Gastroesophageal sphincter (tissue), 4 donors: ENCODE data around the gene SP5. TPM values are rescaled to one million over a fixed set of nuclear protein-coding genes. Genes with fewer than 3 reads are reported as not detected.

Experiments used
- ATAC-seq: fragments of 150-250 bp; one replicate; pipeline ENCODE4 v1.9.1; 2016; ENCODE audit warnings: mild to moderate bottlenecking, moderate library complexity
- H3K27ac ChIP-seq, 4 donors: fragments of 200-600 bp; sonication (generic) in 3 of 4; 1 replicate in 3 of 4; 2 replicates in 1 of 4; pipeline ENCODE4 v1.5.1; 2016 to 2019
- H3K27me3 ChIP-seq: fragments of 200-600 bp; sonication (generic); one replicate; pipeline ENCODE4 v1.5.1; 2019
- H3K36me3 ChIP-seq, 2 donors: fragments of 200-600 bp; sonication (generic); one replicate each; pipeline ENCODE4 v1.5.1; 2019; ENCODE audit warnings: control low read depth in 1 of 2
- H3K4me1 ChIP-seq, 3 donors: fragments of 200-600 bp; sonication (generic); 1 replicate in 2 of 3; 2 replicates in 1 of 3; pipeline ENCODE4 v1.5.1; 2016 to 2019; ENCODE audit warnings: control low read depth in 2 of 3
- H3K4me3 ChIP-seq, 2 donors: fragments of 200-600 bp; sonication (generic); one replicate each; pipeline ENCODE4 v1.5.1; 2019; ENCODE audit warnings: mild to moderate bottlenecking in 1 of 2, moderate library complexity in 1 of 2
- H3K9me3 ChIP-seq, 3 donors: fragments of 200-600 bp; sonication (generic); one replicate each; pipeline ENCODE4 v1.5.1; 2017 to 2019; ENCODE audit warnings: control low read depth in 2 of 3
- EP300 ChIP-seq: sonication (generic); formaldehyde crosslinking; IDR thresholded peaks from one replicate; pipeline ENCODE4 v1.6.1; 2017; ENCODE audit warnings: antibody characterized with exemption, mild to moderate bottlenecking
- POLR2A ChIP-seq, 2 donors: fragments of 450-650 bp; IDR thresholded peaks; one replicate each; pipeline ENCODE4 v1.6.1; 2017; ENCODE audit warnings: antibody characterized with exemption in 2 of 2, mild to moderate bottlenecking in 2 of 2, moderate library complexity in 1 of 2
- POLR2AphosphoS5 ChIP-seq: sonication (generic); formaldehyde crosslinking; IDR thresholded peaks from one replicate; pipeline ENCODE4 v1.6.1; 2017; ENCODE audit warnings: antibody characterized with exemption
- WGBS, 2 donors: methylation state at CpG; one replicate each; pipeline ENCODE4 v1.1.5; 2018; ENCODE audit warnings: low coverage in 1 of 2; 5-methylcytosine and 5-hydroxymethylcytosine counted together
- total RNA-seq, 4 donors: library from RNA; depleted of rRNA; stranded (reverse); fragments of >200 nt; gene quantifications; one replicate each; pipeline ENCODE4 v1.1.0, GENCODE V29; 2016
- TF ChIP-seq, protein P1 (sequence below), 4 experiments: fragments of 200-600 bp in 2 of 4; fragments of 450-650 bp in 2 of 4; sonication (generic) in 1 of 4; IDR thresholded peaks; one replicate each; pipeline ENCODE4 v1.5.1; 2017 to 2019; ENCODE audit warnings: antibody characterized with exemption in 4 of 4, mild to moderate bottlenecking in 2 of 4, moderate library complexity in 2 of 4

The SP5 gene
- total RNA-seq, 4 donors from 2014 or later = 0.13 to 0.92 (median 0.39) TPM; not detected in 1

DNA sequence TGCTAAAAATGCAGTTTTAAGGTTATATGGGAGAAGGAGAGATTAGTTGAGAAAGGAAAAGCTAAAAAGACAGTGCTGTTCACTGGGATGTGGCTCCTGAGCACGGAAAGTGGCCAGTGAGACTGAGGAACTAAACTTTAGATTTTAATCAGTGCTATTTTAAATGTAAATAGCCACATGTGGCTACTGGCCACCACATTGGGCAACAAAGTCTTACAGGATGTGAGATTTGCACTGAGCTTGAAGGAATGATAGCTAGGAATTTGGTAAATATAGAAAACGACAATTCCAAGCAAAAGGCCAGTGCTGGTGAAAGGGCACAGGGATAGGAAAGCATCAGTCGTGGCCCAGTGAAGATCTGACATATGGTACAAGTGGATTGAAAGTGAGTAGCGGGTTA lies 14.1 kb upstream of the SP5 start:
- no peaks in the 10 kb centered on the region for H3K36me3 ChIP-seq
- peaks cover 0 to 11% (median 0%) of the 10 kb centered on the region in 3 donors for H3K9me3 ChIP-seq
- H3K4me3 ChIP-seq = no peak overlapping the region
- H3K4me1 ChIP-seq = no peaks in the 10 kb centered on the region
- no peak overlapping the region for H3K27ac ChIP-seq
- peaks cover 26% of the 10 kb centered on the region for H3K27me3 ChIP-seq
- 84 to 96% methylated on average over 4 of the region's 4 CpGs for WGBS, 2 donors
- no peak for ATAC-seq
- TF ChIP-seq, protein P1, sequence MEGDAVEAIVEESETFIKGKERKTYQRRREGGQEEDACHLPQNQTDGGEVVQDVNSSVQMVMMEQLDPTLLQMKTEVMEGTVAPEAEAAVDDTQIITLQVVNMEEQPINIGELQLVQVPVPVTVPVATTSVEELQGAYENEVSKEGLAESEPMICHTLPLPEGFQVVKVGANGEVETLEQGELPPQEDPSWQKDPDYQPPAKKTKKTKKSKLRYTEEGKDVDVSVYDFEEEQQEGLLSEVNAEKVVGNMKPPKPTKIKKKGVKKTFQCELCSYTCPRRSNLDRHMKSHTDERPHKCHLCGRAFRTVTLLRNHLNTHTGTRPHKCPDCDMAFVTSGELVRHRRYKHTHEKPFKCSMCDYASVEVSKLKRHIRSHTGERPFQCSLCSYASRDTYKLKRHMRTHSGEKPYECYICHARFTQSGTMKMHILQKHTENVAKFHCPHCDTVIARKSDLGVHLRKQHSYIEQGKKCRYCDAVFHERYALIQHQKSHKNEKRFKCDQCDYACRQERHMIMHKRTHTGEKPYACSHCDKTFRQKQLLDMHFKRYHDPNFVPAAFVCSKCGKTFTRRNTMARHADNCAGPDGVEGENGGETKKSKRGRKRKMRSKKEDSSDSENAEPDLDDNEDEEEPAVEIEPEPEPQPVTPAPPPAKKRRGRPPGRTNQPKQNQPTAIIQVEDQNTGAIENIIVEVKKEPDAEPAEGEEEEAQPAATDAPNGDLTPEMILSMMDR (IDR thresholded peaks at IDR 0.05) = no peak
- no peak for TF ChIP-seq EP300
- TF ChIP-seq POLR2AphosphoS5 = no peak
- TF ChIP-seq POLR2A (IDR thresholded peaks at IDR 0.05) = no peak

DNA sequence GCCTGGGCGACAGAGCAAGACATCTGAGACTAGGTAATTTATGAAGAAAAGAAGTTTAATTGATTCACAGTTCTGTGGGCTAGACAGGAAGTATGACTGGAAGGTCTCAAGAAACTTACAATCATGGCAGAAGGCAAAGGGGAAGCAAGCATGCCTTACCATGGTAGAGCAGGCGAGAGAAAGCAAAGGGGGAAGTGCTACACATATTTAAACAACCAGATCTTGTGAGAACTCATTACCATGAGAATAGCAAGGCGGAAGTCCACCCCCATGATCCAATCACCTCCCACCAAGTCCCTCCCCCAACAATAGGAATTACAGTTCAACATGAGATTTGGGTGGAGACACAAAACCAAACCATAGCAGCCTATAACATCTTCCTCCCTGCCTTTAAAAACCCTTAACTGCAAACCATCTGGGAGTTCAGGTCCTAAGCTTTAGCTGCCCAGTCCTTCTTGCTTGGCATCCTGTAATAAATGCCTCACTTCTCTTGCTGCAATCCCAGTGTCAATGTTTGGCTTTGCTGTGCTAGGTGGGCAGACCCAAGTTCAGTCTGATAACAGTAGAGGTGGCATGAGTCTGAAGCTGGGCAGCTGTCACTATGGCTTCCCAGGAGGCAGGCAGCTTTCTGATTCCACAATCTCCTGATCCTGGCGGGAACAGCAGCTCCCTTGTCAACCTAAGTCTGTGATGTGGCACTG lies 11.2 kb upstream of the SP5 start:
- no peak for ATAC-seq
- no peak for TF ChIP-seq EP300
- TF ChIP-seq, protein P1 (IDR thresholded peaks at IDR 0.05) = no peak
- no peak for TF ChIP-seq POLR2AphosphoS5
- no peak for TF ChIP-seq POLR2A (IDR thresholded peaks at IDR 0.05)

DNA sequence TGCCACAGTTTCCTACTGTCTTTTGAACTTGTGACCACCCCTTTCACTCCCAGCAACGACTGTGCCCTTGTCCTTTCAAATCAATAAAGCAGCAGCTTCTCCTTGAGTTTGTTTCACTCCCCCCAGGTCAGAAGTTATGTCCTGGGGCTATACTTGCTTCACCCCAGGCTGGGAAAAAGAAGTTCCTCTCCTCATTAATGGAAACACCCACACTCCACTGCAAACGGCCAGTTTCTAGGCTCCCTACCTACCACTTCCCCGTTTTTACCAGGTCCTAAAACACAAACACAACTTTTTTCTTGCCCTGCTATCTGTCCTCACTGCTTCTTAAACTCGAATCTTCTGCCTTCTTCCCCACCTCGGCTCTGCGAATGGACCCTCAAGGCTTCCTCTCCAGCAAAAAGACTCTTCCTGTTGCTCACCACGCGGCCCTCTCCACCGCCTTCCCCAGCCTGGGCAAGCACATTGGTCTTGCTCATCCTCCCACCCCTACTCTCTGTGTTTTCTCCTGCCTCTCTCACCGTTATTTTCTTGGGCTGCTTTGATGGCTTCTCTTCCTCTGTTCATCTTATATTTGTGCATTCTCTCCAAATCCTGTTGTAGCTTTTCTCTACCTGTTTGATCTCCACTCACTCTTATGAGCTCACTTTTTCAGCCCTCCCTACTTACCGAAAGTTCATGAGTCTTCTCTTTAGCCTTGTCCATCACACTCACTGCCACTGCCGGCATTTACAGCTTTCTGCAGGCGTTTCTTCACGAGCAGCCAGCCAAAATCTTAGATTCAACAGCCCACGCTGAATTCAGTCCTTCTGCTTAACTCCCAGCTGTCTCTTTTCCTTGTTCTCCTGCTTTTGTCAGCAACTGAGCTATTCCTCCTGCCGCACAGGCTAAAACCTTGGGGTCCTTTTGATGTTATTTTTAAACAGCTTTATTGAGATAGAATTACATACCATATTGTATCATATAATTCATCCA lies 7.0 kb upstream of the SP5 start:
- H3K4me3 ChIP-seq = no peak overlapping the region
- no peaks in the 10 kb centered on the region for H3K36me3 ChIP-seq
- no peak for TF ChIP-seq EP300
- no peak for TF ChIP-seq POLR2AphosphoS5
- TF ChIP-seq POLR2A (IDR thresholded peaks at IDR 0.05) = no peak
- TF ChIP-seq, protein P1 (IDR thresholded peaks at IDR 0.05) = no peak
- no peak for ATAC-seq
- peaks cover 0 to 1% (median 0%) of the 10 kb centered on the region in 3 donors for H3K9me3 ChIP-seq
- H3K27me3 ChIP-seq = peaks cover 60% of the 10 kb centered on the region
- H3K27ac ChIP-seq = no peak overlapping the region
- WGBS, 2 donors = 27 to 36% methylated on average over 13 to 16 of the region's 16 CpGs
- peaks cover 0 to 15% (median 0%) of the 10 kb centered on the region in 3 donors for H3K4me1 ChIP-seq

More for the DNA sequence above, 11.2 kb upstream of the SP5 start:
- no peaks in the 10 kb centered on the region for H3K36me3 ChIP-seq
- 86 to 89% methylated on average over 2 to 4 of the region's 4 CpGs for WGBS, 2 donors
- H3K4me1 ChIP-seq = no peaks in the 10 kb centered on the region
- H3K9me3 ChIP-seq = peaks cover 0 to 11% (median 0%) of the 10 kb centered on the region in 3 donors
- no peak overlapping the region for H3K4me3 ChIP-seq
- peaks cover 28% of the 10 kb centered on the region for H3K27me3 ChIP-seq
- H3K27ac ChIP-seq = no peak overlapping the region

DNA sequence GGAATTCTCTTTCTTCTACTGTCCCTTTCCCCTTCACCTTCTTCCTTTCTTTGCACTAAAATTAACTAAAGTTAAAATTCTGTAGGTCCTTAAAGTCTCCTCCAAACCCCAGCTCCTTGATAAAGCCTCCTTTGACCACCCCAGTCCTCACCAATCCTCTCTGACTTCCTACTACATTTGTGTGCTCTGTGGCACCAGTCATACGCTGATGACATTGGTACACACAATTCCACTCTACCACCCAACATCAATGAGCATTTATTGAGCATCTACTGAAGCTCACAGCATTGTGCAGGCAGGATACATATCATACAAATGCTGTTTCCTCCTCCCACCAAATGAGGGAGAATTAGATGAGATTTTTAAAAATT lies 4.5 kb upstream of the SP5 start:
- no peak overlapping the region for H3K4me3 ChIP-seq
- peaks cover 0 to 40% (median 12%) of the 10 kb centered on the region in 3 donors for H3K4me1 ChIP-seq
- no peaks in the 10 kb centered on the region for H3K36me3 ChIP-seq
- 56 to 88% methylated on average over 1 of the region's 1 CpG for WGBS, 2 donors
- peaks cover 74% of the 10 kb centered on the region for H3K27me3 ChIP-seq
- ATAC-seq = no peak
- no peak overlapping the region for H3K27ac ChIP-seq
- TF ChIP-seq, protein P1 (IDR thresholded peaks at IDR 0.05) = no peak
- no peak for TF ChIP-seq POLR2AphosphoS5
- no peak for TF ChIP-seq EP300
- no peak for TF ChIP-seq POLR2A (IDR thresholded peaks at IDR 0.05)
- no peaks in the 10 kb centered on the region for H3K9me3 ChIP-seq
